ENCODE measurements around the gene ITGB3. TPM values are rescaled to one million over a fixed set of nuclear protein-coding genes. Genes with fewer than 3 reads are reported as not detected.

The ITGB3 gene
- total and polyA plus RNA-seq, 2 of the 8 experiments (the other 6 are each of a cell fraction or from before 2014, with no cell fraction given) = 0.08 to 0.09 TPM

DNA sequence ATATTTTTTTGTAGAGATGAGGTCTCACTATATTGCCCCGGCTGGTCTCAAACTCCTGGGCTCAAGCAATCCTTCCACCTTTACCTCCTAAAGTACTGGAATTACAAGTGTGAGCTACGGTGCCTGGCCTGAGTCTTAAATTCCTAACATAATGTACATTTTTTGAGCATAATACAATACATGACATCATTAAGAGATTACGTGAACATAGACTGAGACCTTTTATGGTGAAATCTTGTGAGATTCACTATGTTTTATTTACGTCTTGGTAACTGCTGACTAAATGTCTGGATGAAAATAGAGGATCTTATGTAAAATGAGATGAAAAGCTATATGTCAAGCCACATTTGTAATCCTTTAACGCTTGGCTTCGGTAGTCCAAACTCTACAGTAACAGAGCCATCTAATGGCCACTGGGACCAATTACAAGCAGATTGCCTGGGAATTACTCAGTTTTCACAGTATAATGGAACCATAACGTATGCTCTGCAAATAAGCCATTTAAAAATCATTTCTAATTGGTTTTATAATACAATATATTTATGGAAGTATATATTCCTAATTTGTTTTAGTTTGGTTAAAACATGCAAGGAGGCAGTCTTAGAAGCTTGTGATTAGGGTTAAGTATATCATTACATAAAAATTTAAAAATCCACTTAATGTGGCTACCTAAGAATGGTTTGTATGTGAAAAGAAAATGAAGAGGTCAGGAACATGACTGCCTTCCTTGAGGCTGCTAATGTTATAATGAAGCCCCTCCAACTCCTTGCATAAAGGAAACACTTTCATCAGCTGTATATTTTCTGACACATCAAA, 62.0 kb downstream of the ITGB3 start:
- CTCF ChIA-PET (ENCODE audit: partially characterized antibody) = interaction anchor here (0.6 to 7.5 kb wide), 24 partner anchors 9 to 246 kb away, joined by 3 to 105 read pairs (median 4); no protein-coding TSS in a partner anchor
- Histone ChIP-seq H3K18ac (ENCODE audit: extremely low read depth, low read length) (no peak overlapping the region), H2BK15ac (ENCODE audit: low read length) (no peak overlapping the region), H4K8ac (ENCODE audit: extremely low read depth, insufficient read depth, low read length) (no peak overlapping the region), H3K36me3 (ENCODE audit: control insufficient read depth in 2 of 4, insufficient read depth in 4 of 4, low read length in 3 of 4) (no peaks in the 10 kb centered on the region), H2AK5ac (ENCODE audit: low read depth, low read length) (no peak overlapping the region), H3K4me1 (replicated peaks in 1 of 4; ENCODE audit: control insufficient read depth in 3 of 4, insufficient read depth in 4 of 4, low read length in 3 of 4) (peaks cover 0 to 2% (median under 1%) of the 10 kb centered on the region in 4 experiments; a peak in 3 of 7 replicates), H3K27me3 (replicated peaks in 1 of 4; ENCODE audit: control insufficient read depth in 3 of 4, extremely low read depth in 1 of 4, insufficient read depth in 3 of 4, low read length in 3 of 4) (no peaks in the 10 kb centered on the region), H3K4me3 (ENCODE audit: extremely low read depth in 1 of 4, insufficient read depth in 2 of 4, low read depth in 3 of 4, low read length in 4 of 4) (no peak overlapping the region), H3K14ac (ENCODE audit: insufficient read length) (no peak overlapping the region), H3K56ac (replicated peaks; ENCODE audit: insufficient read length, low read depth, low read length) (no peak overlapping the region), H4K91ac (replicated peaks; ENCODE audit: insufficient read length, low read length) (no peak overlapping the region), H3K9ac (replicated peaks in 1 of 4; ENCODE audit: extremely low read depth in 1 of 4, low read depth in 3 of 4, low read length in 3 of 4) (no peak overlapping the region), H2BK12ac (ENCODE audit: low read depth, low read length) (no peak overlapping the region), H2BK120ac (replicated peaks; ENCODE audit: low read depth, low read length) (no peak overlapping the region), H3K23ac (ENCODE audit: insufficient read length) (no peak overlapping the region), H3K27ac (ENCODE audit: low read depth, low read length) (no peak overlapping the region), H4K5ac (ENCODE audit: insufficient read length, low read depth, low read length) (no peak overlapping the region), H2BK5ac (ENCODE audit: low read depth, low read length) (no peak overlapping the region), H3K79me1 (ENCODE audit: low read depth, low read length) (no peaks in the 10 kb centered on the region), H3K4me2 (ENCODE audit: insufficient read depth in 1 of 2, low read depth in 2 of 2, low read length in 2 of 2) (no peak overlapping the region), H2AFZ (ENCODE audit: low read length) (no peak overlapping the region), H2BK20ac (ENCODE audit: low read length) (no peak overlapping the region), H3K79me2 (ENCODE audit: control insufficient read depth in 1 of 2, insufficient read depth in 2 of 2, low read length in 2 of 2) (no peaks in the 10 kb centered on the region), H3K9me3 (ENCODE audit: insufficient read depth in 2 of 2, low read depth in 1 of 2, low read length in 1 of 2) (no peaks in the 10 kb centered on the region), H3K23me2 (ENCODE audit: low read depth, low read length) (no peaks in the 10 kb centered on the region), H4K20me1 (replicated peaks in 1 of 2; ENCODE audit: control insufficient read depth in 1 of 2, insufficient read depth in 2 of 2, low read length in 2 of 2) (no peaks in the 10 kb centered on the region), H3K4ac (replicated peaks; ENCODE audit: insufficient read length, low read depth, low read length) (no peak overlapping the region)
- TF ChIP-seq CBX8 (IDR thresholded peaks at IDR 0.05; ENCODE audit: borderline replicate concordance, low read depth, low read length) (no peak), BACH1 (IDR thresholded peaks at IDR 0.05; ENCODE audit: low read length) (no peak), RAD21 (IDR thresholded peaks at IDR 0.05 in 1 of 2, conservative IDR thresholded peaks at IDR 0.05 in 1 of 2; ENCODE audit: low read depth in 2 of 2, low read length in 2 of 2) (peak; percentile 95 to 98), HDAC6 (IDR thresholded peaks at IDR 0.05; ENCODE audit: low read depth, low read length) (no peak), JUN (IDR thresholded peaks at IDR 0.05; ENCODE audit: low read depth, low read length) (no peak)
- TF ChIP-seq, protein P1, sequence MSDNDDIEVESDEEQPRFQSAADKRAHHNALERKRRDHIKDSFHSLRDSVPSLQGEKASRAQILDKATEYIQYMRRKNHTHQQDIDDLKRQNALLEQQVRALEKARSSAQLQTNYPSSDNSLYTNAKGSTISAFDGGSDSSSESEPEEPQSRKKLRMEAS (IDR thresholded peaks at IDR 0.05) = no peak
- TF ChIP-seq, protein P2, sequence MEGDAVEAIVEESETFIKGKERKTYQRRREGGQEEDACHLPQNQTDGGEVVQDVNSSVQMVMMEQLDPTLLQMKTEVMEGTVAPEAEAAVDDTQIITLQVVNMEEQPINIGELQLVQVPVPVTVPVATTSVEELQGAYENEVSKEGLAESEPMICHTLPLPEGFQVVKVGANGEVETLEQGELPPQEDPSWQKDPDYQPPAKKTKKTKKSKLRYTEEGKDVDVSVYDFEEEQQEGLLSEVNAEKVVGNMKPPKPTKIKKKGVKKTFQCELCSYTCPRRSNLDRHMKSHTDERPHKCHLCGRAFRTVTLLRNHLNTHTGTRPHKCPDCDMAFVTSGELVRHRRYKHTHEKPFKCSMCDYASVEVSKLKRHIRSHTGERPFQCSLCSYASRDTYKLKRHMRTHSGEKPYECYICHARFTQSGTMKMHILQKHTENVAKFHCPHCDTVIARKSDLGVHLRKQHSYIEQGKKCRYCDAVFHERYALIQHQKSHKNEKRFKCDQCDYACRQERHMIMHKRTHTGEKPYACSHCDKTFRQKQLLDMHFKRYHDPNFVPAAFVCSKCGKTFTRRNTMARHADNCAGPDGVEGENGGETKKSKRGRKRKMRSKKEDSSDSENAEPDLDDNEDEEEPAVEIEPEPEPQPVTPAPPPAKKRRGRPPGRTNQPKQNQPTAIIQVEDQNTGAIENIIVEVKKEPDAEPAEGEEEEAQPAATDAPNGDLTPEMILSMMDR (IDR thresholded peaks at IDR 0.05; ENCODE audit: control extremely low read depth in 1 of 3, insufficient read depth in 1 of 3, low read depth in 1 of 3, low read length in 3 of 3) = peak in 2 of 3 experiments; percentile 82 to 83; a peak in 3 of 4 replicates
- POLR2A ChIA-PET (ENCODE audit: partially characterized antibody) = interaction anchor here (0.6 to 1.0 kb wide), 4 partner anchors 10 to 52 kb away, joined by 3 read pairs; no protein-coding TSS in a partner anchor
- WGBS, 2 experiments (ENCODE audit: extremely low coverage in 1 of 2, insufficient coverage in 1 of 2, insufficient read length in 1 of 2, insufficient replicate concordance in 2 of 2, low coverage in 1 of 2, low lambda C conversion rate in 2 of 2, missing lambda C conversion rate in 1 of 2) = 48% methylated on average over 7 of the region's 7 CpGs; no CpG with 5 or more reads in 1 of the 2 experiments
- DNase-seq (ENCODE audit: low read depth in 1 of 2, low spot score in 2 of 2) = no peak
- peak; percentile 82 for FAIRE-seq
